Measurements from ENCODE around the gene C11orf21. TPM values are rescaled to one million over a fixed set of nuclear protein-coding genes. Genes with fewer than 3 reads are reported as not detected.

Gene C11orf21
- total and polyA plus RNA-seq, 10 of the 15 experiments (the other 5 are each of a cell fraction or from before 2014, with no cell fraction given), result 0.04 to 0.26 (median 0.11) TPM; not detected in 7

GRCh38 chr11:2316169-2316962, 14.6 kb upstream of the C11orf21 start:
- Histone ChIP-seq H2AFZ (ENCODE audit: control insufficient read depth, low read depth, low read length) (no peak overlapping the region), H3K9me3 (replicated peaks; ENCODE audit: control insufficient read depth, insufficient read depth, low read length) (no peaks in the 10 kb centered on the region), H3K27me3 (replicated peaks in 1 of 2; ENCODE audit: control insufficient read depth in 2 of 2, insufficient read depth in 2 of 2, low read length in 1 of 2) (no peaks in the 10 kb centered on the region), H3K36me3 (ENCODE audit: control insufficient read depth in 2 of 2, insufficient read depth in 2 of 2, low read length in 1 of 2) (no peaks in the 10 kb centered on the region), H3K4me1 (ENCODE audit: control insufficient read depth, insufficient read depth, low read length) (no peaks in the 10 kb centered on the region), H4K20me1 (ENCODE audit: control insufficient read depth, insufficient read depth) (no peaks in the 10 kb centered on the region), H3K9ac (ENCODE audit: control insufficient read depth, insufficient read depth, low read length) (no peak overlapping the region), H3K79me2 (ENCODE audit: control insufficient read depth, insufficient read depth, low read length) (no peaks in the 10 kb centered on the region), H3K4me2 (ENCODE audit: control insufficient read depth, insufficient read depth) (no peak overlapping the region), H3K4me3 (no peak overlapping the region), H3K27ac (ENCODE audit: control insufficient read depth, insufficient read depth) (no peak overlapping the region)
- SMC1A ChIA-PET (ENCODE audit: uncharacterized antibody, unreplicated experiment), result no interaction called here
- ATAC-seq (no peak), DNase-seq (ENCODE audit: low read depth, low spot score) (no peak), FAIRE-seq (no peak)
- TF ChIP-seq MTA3 (IDR thresholded peaks at IDR 0.05; ENCODE audit: borderline replicate concordance, low read length) (no peak), JUND (IDR thresholded peaks at IDR 0.05; ENCODE audit: low read depth, low read length) (no peak), ZNF384 (IDR thresholded peaks at IDR 0.05; ENCODE audit: borderline replicate concordance, low read depth, low read length) (no peak), BCLAF1 (IDR thresholded peaks at IDR 0.05) (no peak), ATF3 (IDR thresholded peaks at IDR 0.05; ENCODE audit: borderline replicate concordance, extremely low read depth, low read depth, low read length) (no peak), FOXK2 (IDR thresholded peaks at IDR 0.05) (no peak), NBN (IDR thresholded peaks at IDR 0.05) (no peak), ELK1 (IDR thresholded peaks at IDR 0.05; ENCODE audit: low read depth, low read length) (no peak), RBBP5 (conservative IDR thresholded peaks at IDR 0.05) (no peak), PAX8 (IDR thresholded peaks at IDR 0.05) (no peak), GABPA (IDR thresholded peaks at IDR 0.05; ENCODE audit: low read depth) (no peak)
- intact Hi-C loops (cut with micrococcal nuclease; ENCODE audit: unreplicated experiment), result no loop called here
- WGBS (ENCODE audit: insufficient coverage, insufficient replicate concordance, low lambda C conversion rate, missing lambda C conversion rate), result 36% methylated on average over 23 of the region's 23 CpGs
- RAD21 ChIA-PET (ENCODE audit: unreplicated experiment), result interaction anchor here (1.2 kb wide), 1 partner anchor 11 kb away, joined by 3 read pairs; no protein-coding TSS in a partner anchor
- POLR2A ChIA-PET, result no interaction called here
- CTCF ChIA-PET, result no interaction called here
- in situ Hi-C loops (cut with MboI), result no loop called here
- BruUV-seq (replicated peaks), result no TSS peak
